DMS 273 (cell line): ENCODE results near the gene PEX6.
"Not testable (repeated sequence)": the region's sequence is repeated elsewhere in the genome, so short reads cannot be mapped to it uniquely, and the experiment has no call there.

ENCODE experiments used
- DNase-seq: peaks from one replicate; lab custom pipeline; 2025; ENCODE audit not compliant: unreplicated experiment; lab: John Stamatoyannopoulos, UW

The PEX6 gene

GRCh38 chr6:42968126-42968701 is 10.8 kb downstream of the PEX6 start:
- no peak for DNase-seq

GRCh38 chr6:42967228-42967627 is 11.8 kb downstream of the PEX6 start:
- DNase-seq, result no peak

GRCh38 chr6:42966571-42966970 is 12.4 kb downstream of the PEX6 start:
- no peak for DNase-seq

GRCh38 chr6:42963855-42964605 is 15.0 kb downstream of the PEX6 start:
- peak; percentile 90 for DNase-seq

GRCh38 chr6:42963179-42963854 is 15.7 kb downstream of the PEX6 start:
- DNase-seq, result peak; percentile 58

- peak; percentile 97 for DNase-seq
Observed at GRCh38 chr6:42962502-42963178, 16.3 kb downstream of the PEX6 start.

GRCh38 chr6:42962096-42962495 is 16.9 kb downstream of the PEX6 start:
- DNase-seq, result no peak

- DNase-seq, result peak; percentile 55
Observed at GRCh38 chr6:42961020-42961470, 17.9 kb downstream of the PEX6 start.

GRCh38 chr6:42960243-42961019 is 18.6 kb downstream of the PEX6 start, which contains the start of gene GNMT:
GNMT (plus strand) TSS chr6:42960754; CDS start chr6:42960768, 14 bp downstream.
- DNase-seq, result peak; percentile 83

- no peak for DNase-seq
Observed at GRCh38 chr6:42959917-42960242, 19.1 kb downstream of the PEX6 start.

GRCh38 chr6:42958125-42958524 is 20.9 kb downstream of the PEX6 start:
- DNase-seq, result peak; percentile 45

- not testable (repeated sequence) for DNase-seq
Observed at GRCh38 chr6:42954405-42954804, 24.6 kb downstream of the PEX6 start.

- no peak for DNase-seq
Observed at GRCh38 chr6:42952389-42952788, 26.6 kb downstream of the PEX6 start.

GRCh38 chr6:42947950-42948349 is 31.0 kb downstream of the PEX6 start:
- no peak for DNase-seq

- no peak for DNase-seq
Observed at GRCh38 chr6:42942444-42942843, 36.5 kb downstream of the PEX6 start.

- not testable (repeated sequence) for DNase-seq
Observed at GRCh38 chr6:42941356-42941755, 37.6 kb downstream of the PEX6 start.

GRCh38 chr6:42940493-42941045 is 38.4 kb downstream of the PEX6 start:
- no peak for DNase-seq

- no peak for DNase-seq
Observed at GRCh38 chr6:42939810-42940167, 39.2 kb downstream of the PEX6 start.

- peak; percentile 31 for DNase-seq
Observed at GRCh38 chr6:42938987-42939809, 39.8 kb downstream of the PEX6 start.

GRCh38 chr6:42938428-42938796 is 40.6 kb downstream of the PEX6 start:
- no peak for DNase-seq
